ENCODE measurements around the gene ROBO1. TPM values are rescaled to one million over a fixed set of nuclear protein-coding genes. Genes with fewer than 3 reads are reported as not detected.

ROBO1 gene
- total RNA-seq, 1 donor, result 69.8 TPM

- Histone ChIP-seq H3K9me3 (ENCODE audit: low read depth, low read length) (no peaks in the 10 kb centered on the region), H3K4me1 (ENCODE audit: insufficient read depth, low read length) (no peaks in the 10 kb centered on the region), H3K4me2 (ENCODE audit: insufficient read depth, low read length) (no peak overlapping the region), H2AFZ (ENCODE audit: low read length) (no peak overlapping the region), H3K79me2 (ENCODE audit: insufficient read depth, low read length) (no peaks in the 10 kb centered on the region), H3K4me3 (ENCODE audit: insufficient read depth, low read length) (no peak overlapping the region), H4K20me1 (ENCODE audit: insufficient read depth, low read length) (no peaks in the 10 kb centered on the region), H3K27ac (ENCODE audit: low read depth, low read length) (no peak overlapping the region), H3K36me3 (ENCODE audit: insufficient read depth, low read length) (no peaks in the 10 kb centered on the region), H3K27me3 (ENCODE audit: insufficient read depth, low read length) (no peaks in the 10 kb centered on the region)
- no peak for DNase-seq (ENCODE audit: insufficient read length, low spot score, missing footprints)
- TF ChIP-seq CTCF (IDR thresholded peaks at IDR 0.05; ENCODE audit: extremely low read depth, low read depth, low read length), result no peak
Measured at GRCh38 chr3:79412537-79412936, 355.3 kb downstream of the ROBO1 start.

- Histone ChIP-seq H3K9me3 (ENCODE audit: low read depth, low read length) (no peaks in the 10 kb centered on the region), H3K4me3 (ENCODE audit: insufficient read depth, low read length) (no peak overlapping the region), H3K4me1 (ENCODE audit: insufficient read depth, low read length) (no peaks in the 10 kb centered on the region), H3K27me3 (ENCODE audit: insufficient read depth, low read length) (no peaks in the 10 kb centered on the region), H2AFZ (ENCODE audit: low read length) (no peak overlapping the region), H3K36me3 (ENCODE audit: insufficient read depth, low read length) (no peaks in the 10 kb centered on the region), H3K79me2 (ENCODE audit: insufficient read depth, low read length) (no peaks in the 10 kb centered on the region), H4K20me1 (ENCODE audit: insufficient read depth, low read length) (no peaks in the 10 kb centered on the region), H3K27ac (ENCODE audit: low read depth, low read length) (no peak overlapping the region), H3K4me2 (ENCODE audit: insufficient read depth, low read length) (no peak overlapping the region)
- DNase-seq (ENCODE audit: insufficient read length, low spot score, missing footprints), result no peak
- no peak for TF ChIP-seq CTCF (IDR thresholded peaks at IDR 0.05; ENCODE audit: extremely low read depth, low read depth, low read length)
Measured at GRCh38 chr3:79410617-79411016, 357.2 kb downstream of the ROBO1 start.

DNA sequence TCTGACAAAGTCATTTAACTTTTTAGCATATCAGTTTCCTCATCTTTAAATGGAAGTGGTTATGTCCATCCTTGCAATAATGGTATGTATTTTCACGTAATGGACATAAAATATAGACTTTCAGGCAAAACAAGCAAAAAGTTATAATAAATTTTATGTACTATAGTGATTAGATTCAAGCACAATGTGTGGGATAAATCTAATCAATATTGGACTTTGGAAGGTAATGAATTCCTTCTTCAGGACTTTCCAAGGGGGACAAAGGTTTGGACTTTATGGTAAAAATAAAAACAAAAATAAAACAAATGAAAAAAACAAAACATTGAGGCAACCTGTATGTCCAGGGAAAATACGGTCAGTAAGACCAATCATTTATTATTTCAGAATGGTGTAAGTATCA lies 357.7 kb downstream of the ROBO1 start:
- Histone ChIP-seq H4K20me1 (ENCODE audit: insufficient read depth, low read length) (no peaks in the 10 kb centered on the region), H2AFZ (ENCODE audit: low read length) (no peak overlapping the region), H3K9me3 (ENCODE audit: low read depth, low read length) (no peaks in the 10 kb centered on the region), H3K4me3 (ENCODE audit: insufficient read depth, low read length) (no peak overlapping the region), H3K36me3 (ENCODE audit: insufficient read depth, low read length) (no peaks in the 10 kb centered on the region), H3K79me2 (ENCODE audit: insufficient read depth, low read length) (no peaks in the 10 kb centered on the region), H3K4me2 (ENCODE audit: insufficient read depth, low read length) (no peak overlapping the region), H3K27me3 (ENCODE audit: insufficient read depth, low read length) (no peaks in the 10 kb centered on the region), H3K27ac (ENCODE audit: low read depth, low read length) (no peak overlapping the region), H3K4me1 (ENCODE audit: insufficient read depth, low read length) (no peaks in the 10 kb centered on the region)
- no peak for DNase-seq (ENCODE audit: insufficient read length, low spot score, missing footprints)
- no peak for TF ChIP-seq CTCF (IDR thresholded peaks at IDR 0.05; ENCODE audit: extremely low read depth, low read depth, low read length)

- no peak overlapping the region for H3K4me3 ChIP-seq (ENCODE audit: insufficient read depth, low read length)
- no peak overlapping the region for H2AFZ ChIP-seq (ENCODE audit: low read length)
- DNase-seq (ENCODE audit: insufficient read length, low spot score, missing footprints), result no peak
Measured at GRCh38 chr3:79406175-79406574, 361.6 kb downstream of the ROBO1 start.

More at GRCh38 chr3:79406175-79406574, 361.6 kb downstream of the ROBO1 start:
- no peak for TF ChIP-seq CTCF (IDR thresholded peaks at IDR 0.05; ENCODE audit: extremely low read depth, low read depth, low read length)
- no peaks in the 10 kb centered on the region for H3K27me3 ChIP-seq (ENCODE audit: insufficient read depth, low read length)
- H3K9me3 ChIP-seq (ENCODE audit: low read depth, low read length), result no peaks in the 10 kb centered on the region
- H3K4me1 ChIP-seq (ENCODE audit: insufficient read depth, low read length), result no peaks in the 10 kb centered on the region
- no peak overlapping the region for H3K27ac ChIP-seq (ENCODE audit: low read depth, low read length)
- H3K4me2 ChIP-seq (ENCODE audit: insufficient read depth, low read length), result no peak overlapping the region
- H3K36me3 ChIP-seq (ENCODE audit: insufficient read depth, low read length), result no peaks in the 10 kb centered on the region
- no peaks in the 10 kb centered on the region for H4K20me1 ChIP-seq (ENCODE audit: insufficient read depth, low read length)
- no peaks in the 10 kb centered on the region for H3K79me2 ChIP-seq (ENCODE audit: insufficient read depth, low read length)
